SK-N-SH (cell line): Measurements from ENCODE around the gene DNASE1L3. TPM values are rescaled to one million over a fixed set of nuclear protein-coding genes. Genes with fewer than 3 reads are reported as not detected.

Experiments
- CTCF ChIA-PET: fragments of 300-600, 350-600 bp; formaldehyde crosslinking; extraction: SDS; loops from one replicate; lab custom pipeline; 2021; lab: Yijun Ruan, JAX
- POLR2A ChIA-PET: fragments of 350-600 bp; sonication (Branson Sonifier 250); formaldehyde crosslinking; extraction: SDS; loops from one replicate; lab custom pipeline; 2020; ENCODE audit warnings: antibody characterized with exemption, inconsistent platforms; lab: Yijun Ruan, JAX
- DNase-seq: peaks from one replicate; pipeline ENCODE4 v3.0.0; 2012
- H2AFZ ChIP-seq: fragments of 200-600 bp; sonication (generic); 2 replicates; pipeline ENCODE4 v1.8.1; 2016; ENCODE audit warnings: antibody characterized with exemption, mild to moderate bottlenecking, low read depth
- H3F3A ChIP-seq: fragments of 200-600 bp; sonication (generic); replicated peaks from 2 replicates; pipeline ENCODE3; 2016; ENCODE audit warnings: antibody characterized with exemption, mild to moderate bottlenecking; ENCODE audit not compliant: insufficient read depth
- H3K27ac ChIP-seq, 2 experiments: fragments of 200-500 bp in 1 of 2; fragments of 200-600 bp in 1 of 2; sonication (Bioruptor generic) in 1 of 2; sonication (generic), shearing (Covaris generic) in 1 of 2; 2 replicates each; pipeline versions ENCODE4 v1.5.1 to v1.6.1; 2014 to 2016; ENCODE audit warnings: low read depth in 2 of 2, inconsistent platforms in 1 of 2, low read length in 1 of 2, mild to moderate bottlenecking in 1 of 2, mixed read lengths in 1 of 2
- H3K27me3 ChIP-seq: fragments of 200-600 bp; sonication (generic), shearing (Covaris generic); 2 replicates; pipeline ENCODE4 v1.6.1; 2016; ENCODE audit warnings: mixed run types; ENCODE audit not compliant: insufficient read depth
- H3K36me3 ChIP-seq, 2 experiments: fragments of 200-500 bp in 1 of 2; fragments of 200-600 bp in 1 of 2; sonication (Bioruptor generic) in 1 of 2; sonication (generic) in 1 of 2; replicated peaks in 1 of 2; 2 replicates each; pipeline versions ENCODE3 to v1.5.1; 2014 to 2016; ENCODE audit warnings: low read length in 1 of 2, mild to moderate bottlenecking in 1 of 2; ENCODE audit not compliant: insufficient read depth in 2 of 2, control insufficient read depth in 1 of 2
- H3K4me1 ChIP-seq, 2 experiments: fragments of 200-500 bp in 1 of 2; fragments of 200-600 bp in 1 of 2; sonication (Bioruptor generic) in 1 of 2; sonication (generic), shearing (Covaris generic) in 1 of 2; 2 replicates each; pipeline versions ENCODE4 v1.5.1 to v1.6.1; 2014 to 2016; ENCODE audit warnings: low read depth in 1 of 2, low read length in 1 of 2, mixed run types in 1 of 2; ENCODE audit not compliant: insufficient read depth in 2 of 2, control insufficient read depth in 1 of 2
- H3K4me2 ChIP-seq: fragments of 200-600 bp; sonication (generic), shearing (Covaris generic); 2 replicates; pipeline ENCODE4 v1.6.1; 2017; ENCODE audit warnings: mixed run types
- H3K4me3 ChIP-seq, 2 experiments: fragments of 200-500 bp in 1 of 2; fragments of 200-600 bp in 1 of 2; sonication (Bioruptor generic) in 1 of 2; sonication (generic), shearing (Covaris generic) in 1 of 2; 2 replicates each; pipeline versions ENCODE4 v1.5.1 to v1.8.1; 2014 to 2016; ENCODE audit warnings: low read depth in 2 of 2, inconsistent platforms in 1 of 2, low read length in 1 of 2, mild to moderate bottlenecking in 1 of 2, mixed read lengths in 1 of 2, moderate library complexity in 1 of 2
- H3K79me2 ChIP-seq: fragments of 200-600 bp; sonication (generic); 2 replicates; pipeline ENCODE4 v1.8.1; 2017; ENCODE audit warnings: mild to moderate bottlenecking; ENCODE audit not compliant: insufficient read depth
- H3K9ac ChIP-seq: fragments of 200-600 bp; sonication (generic); 2 replicates; pipeline ENCODE4 v1.6.1; 2017; ENCODE audit warnings: mixed run types
- H3K9me2 ChIP-seq: fragments of 200-600 bp; sonication (generic); 2 replicates; pipeline ENCODE4 v1.6.1; 2017; ENCODE audit warnings: mixed run types
- H3K9me3 ChIP-seq: fragments of 200-600 bp; sonication (generic); 2 replicates; pipeline ENCODE4 v1.6.1; 2017; ENCODE audit warnings: mixed run types, mild to moderate bottlenecking, moderate library complexity
- H4K20me1 ChIP-seq: fragments of 200-600 bp; sonication (generic); 2 replicates; pipeline ENCODE4 v1.6.1; 2017; ENCODE audit warnings: mild to moderate bottlenecking, mixed run types; ENCODE audit not compliant: insufficient read depth
- CHD2 ChIP-seq: fragments of 150-350 bp; IDR thresholded peaks from 2 replicates; pipeline ENCODE4 v1.6.1; 2018; ENCODE audit warnings: low read length; ENCODE audit not compliant: partially characterized antibody
- EZH2phosphoT487 ChIP-seq: fragments of 200-600 bp; sonication (generic); IDR thresholded peaks from 2 replicates; pipeline ENCODE4 v1.6.1; 2017; ENCODE audit warnings: low read depth, mixed run types, mild to moderate bottlenecking, antibody characterized with exemption, moderate library complexity, borderline replicate concordance
- FOSL2 ChIP-seq: IDR thresholded peaks from 2 replicates; pipeline ENCODE4 v1.4.0; 2012; ENCODE audit warnings: low read depth, mild to moderate bottlenecking, moderate library complexity, borderline replicate concordance
- JUND ChIP-seq: IDR thresholded peaks from 2 replicates; pipeline ENCODE4 v1.4.0; 2012
- MEF2A ChIP-seq: IDR thresholded peaks from 2 replicates; pipeline ENCODE4 v1.4.0; 2012; ENCODE audit warnings: low read depth, borderline replicate concordance
- MXI1 ChIP-seq: IDR thresholded peaks from 2 replicates; pipeline ENCODE4 v1.6.1; 2012; ENCODE audit warnings: mild to moderate bottlenecking, low read depth, low read length, improper control_type of control experiment
- NFIC ChIP-seq: IDR thresholded peaks from 2 replicates; pipeline ENCODE4 v1.4.0; 2012; ENCODE audit warnings: borderline replicate concordance
- POLR2AphosphoS5 ChIP-seq: IDR thresholded peaks from 2 replicates; pipeline ENCODE4 v1.6.1; 2012; ENCODE audit warnings: low read depth, low read length
- RCOR1 ChIP-seq: fragments of 150-350 bp; IDR thresholded peaks from 2 replicates; pipeline ENCODE4 v1.6.1; 2017; ENCODE audit warnings: antibody characterized with exemption, low read length
- RFX5 ChIP-seq: IDR thresholded peaks from 2 replicates; pipeline ENCODE4 v1.6.1; 2012; ENCODE audit warnings: mild to moderate bottlenecking, improper control_type of control experiment, low read length
- RXRA ChIP-seq: IDR thresholded peaks from 2 replicates; pipeline ENCODE4 v1.4.0; 2012; ENCODE audit warnings: low read depth, mild to moderate bottlenecking, borderline replicate concordance
- SIN3A ChIP-seq: IDR thresholded peaks from 2 replicates; pipeline ENCODE4 v1.6.1; 2012; ENCODE audit warnings: low read depth, mild to moderate bottlenecking, low read length, moderate library complexity, borderline replicate concordance
- TCF12 ChIP-seq: IDR thresholded peaks from 2 replicates; pipeline ENCODE4 v1.4.0; 2012
- TEAD4 ChIP-seq: IDR thresholded peaks from 2 replicates; pipeline ENCODE4 v1.4.0; 2012; ENCODE audit warnings: mild to moderate bottlenecking, borderline replicate concordance; ENCODE audit not compliant: insufficient read depth
- YY1 ChIP-seq: IDR thresholded peaks from 2 replicates; pipeline ENCODE4 v1.4.0; 2012; ENCODE audit warnings: low read depth, mild to moderate bottlenecking
- WGBS: methylation state at CpG from one replicate; pipeline ENCODE4 v1.1.6; 2017; ENCODE audit warnings: low lambda C conversion rate; 5-methylcytosine and 5-hydroxymethylcytosine counted together
- polyA plus RNA-seq, 3 experiments: library from polyadenylated mRNA; depleted of rRNA; stranded (reverse); fragments of >200 nt; gene quantifications; 2 replicates each; pipeline ENCODE4 v1.2.3, GENCODE V29; 2012
- TF ChIP-seq, protein P1 (sequence below): IDR thresholded peaks from 2 replicates; pipeline ENCODE4; 2012
- TF ChIP-seq, protein P2 (sequence below): IDR thresholded peaks from 2 replicates; pipeline ENCODE4 v1.6.1; 2012; ENCODE audit warnings: mild to moderate bottlenecking, low read depth, low read length, moderate library complexity
- TF ChIP-seq, protein P3 (sequence below): fragments of 150-350 bp; IDR thresholded peaks from 2 replicates; pipeline ENCODE4 v1.6.1; 2017; ENCODE audit warnings: antibody characterized with exemption, low read length, low read depth, borderline replicate concordance

The DNASE1L3 gene
- polyA plus RNA-seq, 1 of the 3 experiments (the other 2 are of a cell fraction): not detected

DNA sequence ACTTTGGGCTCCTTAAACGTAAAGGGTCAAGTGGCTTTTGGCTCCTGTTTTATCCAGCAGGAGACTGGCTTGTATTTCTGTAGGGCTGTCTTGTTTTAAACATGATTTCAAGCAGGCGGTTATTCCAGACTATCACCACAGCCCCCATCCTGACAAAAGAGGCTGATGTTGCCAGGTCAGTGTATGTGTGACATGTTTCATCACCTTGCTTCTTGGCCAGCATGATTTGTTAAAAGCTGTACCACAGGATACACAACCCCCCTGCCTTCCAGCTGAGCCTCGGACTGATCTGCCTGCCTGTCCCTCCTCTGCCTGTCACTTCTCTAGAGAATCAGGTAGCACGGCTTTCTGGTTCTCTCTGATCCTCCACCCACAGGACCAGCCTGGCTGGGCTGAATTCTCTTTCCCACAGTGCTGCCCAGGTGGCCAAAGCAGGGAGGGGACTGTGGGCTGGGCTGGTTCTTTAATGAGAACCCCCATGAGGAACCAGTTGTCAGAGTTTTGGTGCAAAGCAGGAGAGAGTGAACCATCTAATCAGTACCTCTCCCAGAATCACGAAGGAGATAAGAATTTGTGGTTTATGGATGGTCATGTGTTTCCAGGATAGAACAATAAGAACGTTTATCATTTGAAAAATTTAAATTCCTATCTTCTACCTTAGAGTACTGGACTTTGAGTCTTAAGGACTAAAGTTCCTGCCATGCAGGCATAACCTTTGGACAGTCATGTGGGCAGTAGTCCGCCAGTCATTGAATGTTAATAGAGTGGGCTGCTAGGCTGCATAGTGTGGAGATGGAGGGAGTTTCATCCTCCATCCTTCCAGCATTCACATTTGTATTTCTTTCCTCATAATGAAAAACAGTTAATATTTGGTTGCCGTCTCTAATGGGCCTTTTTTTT, 35.6 kb upstream of the DNASE1L3 start:
- DNase-seq: no peak

DNA sequence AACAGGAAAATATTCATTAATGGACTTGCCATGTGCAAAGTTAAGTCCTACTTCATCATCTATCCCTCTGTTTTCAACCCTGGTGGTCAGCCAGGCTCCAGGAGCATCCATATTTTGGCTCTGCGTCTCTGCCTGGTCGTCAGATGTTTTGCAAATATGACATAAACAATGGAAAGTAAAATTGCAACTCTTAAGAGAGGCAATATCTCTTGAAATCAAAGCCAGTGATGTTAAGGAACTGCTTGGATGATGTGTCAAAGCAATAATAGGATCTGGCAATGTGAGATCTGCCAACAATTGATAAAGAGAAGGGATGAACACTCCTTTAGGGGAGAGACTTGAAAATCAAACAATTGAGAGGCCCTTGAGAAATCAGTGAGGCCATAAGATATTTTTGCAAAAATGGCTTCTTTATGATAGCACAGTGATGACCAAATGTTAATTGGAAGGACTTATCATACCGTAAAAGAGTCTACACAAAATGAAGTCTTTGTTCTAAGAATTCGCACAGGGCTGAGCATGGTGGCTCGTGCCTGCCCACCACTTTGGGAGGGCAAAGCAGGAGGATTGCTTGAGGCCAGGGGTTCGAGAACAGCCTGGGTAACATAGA, 33.3 kb upstream of the DNASE1L3 start:
- H2AFZ ChIP-seq: no peak overlapping the region
- no peaks in the 10 kb centered on the region for H3K27me3 ChIP-seq
- no peaks in the 10 kb centered on the region for H3K4me1 ChIP-seq
- no peak overlapping the region for H3K4me2 ChIP-seq
- no peaks in the 10 kb centered on the region for H3F3A ChIP-seq
- DNase-seq: no peak
- H3K9me3 ChIP-seq: no peaks in the 10 kb centered on the region
- no peak overlapping the region for H3K27ac ChIP-seq
- ChIA-PET CTCF (interaction anchor here (1.0 kb wide), 1 partner anchor 56 kb away, joined by 3 read pairs; no protein-coding TSS in a partner anchor), POLR2A (no interaction called here)
- 94% methylated on average over 6 of the region's 6 CpGs for WGBS
- no peak overlapping the region for H3K4me3 ChIP-seq
- 0 out of 2 replicates have a peak, but pooled peaks cover 6% of the 10 kb centered on the region for H4K20me1 ChIP-seq
- no peaks in the 10 kb centered on the region for H3K9me2 ChIP-seq
- no peaks in the 10 kb centered on the region for H3K36me3 ChIP-seq
- peaks cover 11% of the 10 kb centered on the region; the same call in 1 of the 2 replicates for H3K79me2 ChIP-seq
- H3K9ac ChIP-seq: no peak overlapping the region
- TF ChIP-seq NFIC (no peak), FOSL2 (no peak), RXRA (no peak), YY1 (no peak), EZH2phosphoT487 (no peak), TEAD4 (no peak), TCF12 (no peak), RCOR1 (no peak), JUND (no peak), MEF2A (no peak), SIN3A (no peak), POLR2AphosphoS5 (no peak), CHD2 (no peak), RFX5 (no peak)
- TF ChIP-seq, protein P1, sequence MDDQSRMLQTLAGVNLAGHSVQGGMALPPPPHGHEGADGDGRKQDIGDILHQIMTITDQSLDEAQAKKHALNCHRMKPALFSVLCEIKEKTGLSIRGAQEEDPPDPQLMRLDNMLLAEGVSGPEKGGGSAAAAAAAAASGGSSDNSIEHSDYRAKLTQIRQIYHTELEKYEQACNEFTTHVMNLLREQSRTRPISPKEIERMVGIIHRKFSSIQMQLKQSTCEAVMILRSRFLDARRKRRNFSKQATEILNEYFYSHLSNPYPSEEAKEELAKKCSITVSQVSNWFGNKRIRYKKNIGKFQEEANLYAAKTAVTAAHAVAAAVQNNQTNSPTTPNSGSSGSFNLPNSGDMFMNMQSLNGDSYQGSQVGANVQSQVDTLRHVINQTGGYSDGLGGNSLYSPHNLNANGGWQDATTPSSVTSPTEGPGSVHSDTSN: no peak
- TF ChIP-seq, protein P2, sequence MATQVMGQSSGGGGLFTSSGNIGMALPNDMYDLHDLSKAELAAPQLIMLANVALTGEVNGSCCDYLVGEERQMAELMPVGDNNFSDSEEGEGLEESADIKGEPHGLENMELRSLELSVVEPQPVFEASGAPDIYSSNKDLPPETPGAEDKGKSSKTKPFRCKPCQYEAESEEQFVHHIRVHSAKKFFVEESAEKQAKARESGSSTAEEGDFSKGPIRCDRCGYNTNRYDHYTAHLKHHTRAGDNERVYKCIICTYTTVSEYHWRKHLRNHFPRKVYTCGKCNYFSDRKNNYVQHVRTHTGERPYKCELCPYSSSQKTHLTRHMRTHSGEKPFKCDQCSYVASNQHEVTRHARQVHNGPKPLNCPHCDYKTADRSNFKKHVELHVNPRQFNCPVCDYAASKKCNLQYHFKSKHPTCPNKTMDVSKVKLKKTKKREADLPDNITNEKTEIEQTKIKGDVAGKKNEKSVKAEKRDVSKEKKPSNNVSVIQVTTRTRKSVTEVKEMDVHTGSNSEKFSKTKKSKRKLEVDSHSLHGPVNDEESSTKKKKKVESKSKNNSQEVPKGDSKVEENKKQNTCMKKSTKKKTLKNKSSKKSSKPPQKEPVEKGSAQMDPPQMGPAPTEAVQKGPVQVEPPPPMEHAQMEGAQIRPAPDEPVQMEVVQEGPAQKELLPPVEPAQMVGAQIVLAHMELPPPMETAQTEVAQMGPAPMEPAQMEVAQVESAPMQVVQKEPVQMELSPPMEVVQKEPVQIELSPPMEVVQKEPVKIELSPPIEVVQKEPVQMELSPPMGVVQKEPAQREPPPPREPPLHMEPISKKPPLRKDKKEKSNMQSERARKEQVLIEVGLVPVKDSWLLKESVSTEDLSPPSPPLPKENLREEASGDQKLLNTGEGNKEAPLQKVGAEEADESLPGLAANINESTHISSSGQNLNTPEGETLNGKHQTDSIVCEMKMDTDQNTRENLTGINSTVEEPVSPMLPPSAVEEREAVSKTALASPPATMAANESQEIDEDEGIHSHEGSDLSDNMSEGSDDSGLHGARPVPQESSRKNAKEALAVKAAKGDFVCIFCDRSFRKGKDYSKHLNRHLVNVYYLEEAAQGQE: no peak
- TF ChIP-seq, protein P3, sequence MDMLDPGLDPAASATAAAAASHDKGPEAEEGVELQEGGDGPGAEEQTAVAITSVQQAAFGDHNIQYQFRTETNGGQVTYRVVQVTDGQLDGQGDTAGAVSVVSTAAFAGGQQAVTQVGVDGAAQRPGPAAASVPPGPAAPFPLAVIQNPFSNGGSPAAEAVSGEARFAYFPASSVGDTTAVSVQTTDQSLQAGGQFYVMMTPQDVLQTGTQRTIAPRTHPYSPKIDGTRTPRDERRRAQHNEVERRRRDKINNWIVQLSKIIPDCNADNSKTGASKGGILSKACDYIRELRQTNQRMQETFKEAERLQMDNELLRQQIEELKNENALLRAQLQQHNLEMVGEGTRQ: no peak

More for the DNA sequence above, 35.6 kb upstream of the DNASE1L3 start:
- Histone ChIP-seq H2AFZ (no peak overlapping the region), H3K4me3 (no peak overlapping the region), H3F3A (no peaks in the 10 kb centered on the region), H3K9me3 (no peaks in the 10 kb centered on the region), H3K27me3 (no peaks in the 10 kb centered on the region), H3K9me2 (no peaks in the 10 kb centered on the region), H3K27ac (no peak overlapping the region), H3K9ac (no peak overlapping the region), H3K4me1 (no peaks in the 10 kb centered on the region), H3K4me2 (no peak overlapping the region), H3K79me2 (no peaks in the 10 kb centered on the region), H3K36me3 (no peaks in the 10 kb centered on the region), H4K20me1 (0 out of 2 replicates have a peak, but pooled peaks cover 6% of the 10 kb centered on the region)
- TF ChIP-seq MXI1 (no peak), RXRA (no peak)
- ChIA-PET POLR2A (no interaction called here), CTCF (interaction anchor here (1.4 kb wide), 1 partner anchor 53 kb away, joined by 3 read pairs; no protein-coding TSS in a partner anchor)
- WGBS: 89% methylated on average over 8 of the region's 8 CpGs
